CD4-positive, alpha-beta T cell treated with Interleukin-17A for 1 hour (primary cell): ENCODE results near the gene HNRNPDL.

Source experiments
- DNase-seq: peaks from one replicate; pipeline ENCODE4 v3.0.0-alpha.2; 2020

The HNRNPDL gene

DNA sequence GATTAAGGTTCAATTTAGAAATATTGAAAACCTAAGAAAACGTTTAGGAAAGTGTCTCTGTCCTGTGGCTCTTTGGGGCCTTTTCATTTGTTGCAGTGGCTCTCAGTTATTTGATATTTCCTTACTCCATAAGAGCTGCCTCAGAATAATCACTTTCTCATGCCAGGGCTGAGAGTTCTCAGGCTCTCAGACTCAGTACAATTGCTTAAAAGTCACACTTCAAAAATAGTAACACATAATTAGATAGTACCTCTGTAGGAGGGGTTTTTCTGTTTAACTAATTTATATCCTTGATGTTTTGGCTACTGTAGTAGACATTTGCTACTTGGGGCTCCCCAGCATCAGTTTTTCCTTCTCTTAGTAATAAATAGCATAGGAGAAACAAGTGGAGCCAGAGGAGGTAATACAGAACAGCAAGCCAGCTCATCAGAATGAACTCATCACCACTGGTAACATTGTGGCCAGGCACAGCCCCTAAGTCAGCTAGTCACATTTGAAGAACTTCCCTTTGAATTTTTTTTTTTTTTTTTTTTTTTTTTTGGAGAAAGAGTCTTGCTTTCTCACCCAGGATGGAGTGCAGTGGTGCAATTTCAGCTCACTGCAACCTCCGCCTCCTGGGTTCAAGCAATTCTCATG is 48.5 kb downstream of the HNRNPDL start:
- DNase-seq, result no peak

DNA sequence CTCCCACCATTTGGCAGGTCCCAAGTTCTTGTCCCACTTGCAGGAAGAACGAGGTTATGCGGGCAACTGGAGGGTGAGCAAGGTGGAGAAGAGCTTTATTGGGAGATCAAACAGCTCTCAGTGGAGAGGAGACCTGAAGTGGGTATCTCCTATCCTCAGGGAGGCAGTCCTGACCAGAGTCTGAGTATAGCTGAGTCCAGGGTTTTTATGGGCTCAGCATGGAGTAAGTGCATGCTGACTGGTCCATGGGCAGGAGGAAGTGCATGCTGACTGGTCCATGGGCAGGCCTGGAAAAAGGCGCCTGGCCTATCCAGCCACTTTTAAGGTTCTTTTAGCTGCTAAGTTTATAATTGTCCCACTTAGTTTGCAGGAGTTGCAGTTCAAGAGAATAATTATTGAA is 49.0 kb downstream of the HNRNPDL start:
- DNase-seq, result no peak

DNA sequence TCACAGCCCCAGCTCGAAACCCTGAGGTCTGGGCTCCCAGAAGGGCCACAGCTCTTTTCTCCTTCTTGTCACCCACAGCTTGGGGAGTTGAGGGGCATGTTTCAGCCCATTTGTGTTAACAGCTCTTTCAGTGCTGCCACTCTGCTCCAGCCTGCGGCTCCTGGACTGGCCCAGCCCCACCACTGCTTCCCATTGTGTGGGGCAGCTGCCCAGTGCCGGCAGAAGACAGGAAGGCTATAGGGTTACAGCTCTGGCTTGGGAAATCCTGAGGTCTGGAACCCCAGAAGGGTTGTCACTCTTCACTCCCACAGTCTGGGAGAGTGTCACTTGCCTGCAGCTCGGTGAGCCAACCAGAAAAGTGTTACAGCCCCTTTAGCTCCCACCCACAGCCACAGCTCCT is 49.4 kb downstream of the HNRNPDL start:
- DNase-seq, result no peak

DNA sequence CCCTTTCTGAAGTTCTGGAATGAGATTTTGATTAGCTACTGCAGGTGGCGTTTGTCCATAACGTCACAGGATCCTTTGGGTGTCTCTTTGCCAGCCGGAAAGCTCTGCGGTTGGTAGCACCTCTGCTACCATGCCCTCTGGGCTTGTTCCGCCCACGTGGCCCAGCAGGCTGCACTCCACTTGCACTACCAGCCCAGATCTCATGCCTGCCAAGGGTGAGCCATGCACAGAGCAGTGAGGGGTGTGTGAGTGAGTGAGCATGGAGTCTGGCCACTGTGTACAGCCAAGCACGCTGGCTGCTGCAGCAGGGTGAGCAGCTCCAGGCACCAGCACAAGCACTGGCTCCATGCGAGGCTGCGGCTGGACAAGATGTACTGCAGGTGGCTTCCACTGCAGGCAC is 49.9 kb downstream of the HNRNPDL start:
- no peak for DNase-seq

DNA sequence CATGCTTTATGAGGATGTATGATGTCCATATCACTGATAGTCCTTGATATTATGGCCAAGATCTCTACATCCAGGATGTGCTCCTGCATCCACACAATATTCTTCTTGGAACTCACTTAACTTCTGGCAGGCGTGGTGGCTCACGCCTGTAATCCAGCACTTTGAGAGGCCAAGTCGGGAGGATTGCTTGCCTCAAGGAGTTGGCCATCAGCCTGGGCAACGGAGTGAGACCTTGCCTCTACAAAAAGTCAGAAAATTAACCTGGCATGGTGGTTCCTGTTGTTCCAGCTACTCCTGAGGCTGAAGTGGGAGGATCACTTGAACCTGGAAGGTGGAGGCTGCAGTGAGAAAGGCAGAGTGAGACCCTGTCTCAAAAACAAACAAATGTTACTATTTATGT is 54.2 kb downstream of the HNRNPDL start:
- no peak for DNase-seq

DNA sequence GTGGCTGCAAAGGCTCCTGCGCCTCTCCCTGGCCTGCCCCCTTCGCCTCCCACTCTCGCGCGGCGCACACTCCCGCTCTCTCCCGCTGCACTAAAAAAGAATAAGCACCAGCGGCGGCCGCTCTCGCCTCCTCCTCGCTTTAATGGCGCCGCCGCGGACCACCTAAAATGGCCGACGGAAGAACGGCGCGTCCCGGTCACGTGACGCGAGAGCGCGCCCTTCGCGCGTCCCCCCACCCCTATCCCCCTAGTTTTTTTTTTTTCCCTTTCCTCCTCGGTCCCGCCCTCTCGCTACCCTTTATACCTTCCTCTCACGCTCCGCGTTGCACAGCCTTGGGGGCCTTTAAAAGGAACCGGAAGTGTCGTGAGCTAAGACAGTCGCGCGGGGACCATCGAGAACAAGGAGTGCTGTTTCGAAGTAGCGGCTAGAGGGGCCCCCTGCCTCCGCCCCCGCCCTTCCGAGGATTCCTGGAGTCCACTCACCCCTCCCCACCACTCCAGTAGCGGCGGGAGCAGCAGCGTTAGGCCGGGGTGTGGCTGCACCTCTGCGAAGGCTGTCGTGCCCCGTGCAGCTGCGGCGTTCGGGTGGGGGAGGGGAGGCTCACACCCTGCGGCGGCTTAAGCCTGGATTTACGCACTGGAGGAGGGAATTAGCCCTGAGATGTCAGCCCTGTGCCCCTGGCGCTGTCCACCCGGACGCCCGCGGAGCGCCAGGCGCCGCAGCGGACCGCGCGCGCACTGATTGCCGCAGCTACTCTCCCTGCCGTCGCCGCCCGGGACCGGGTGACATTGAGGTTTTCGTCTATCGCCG is 56.2 kb downstream of the HNRNPDL start, which contains the start of gene HNRNPD:
Gene HNRNPD, minus strand, starts transcription at position 176 of the 810 bp plus-strand sequence. CDS start 313 bp downstream, outside the sequence.
- peak; percentile 97 for DNase-seq

DNA sequence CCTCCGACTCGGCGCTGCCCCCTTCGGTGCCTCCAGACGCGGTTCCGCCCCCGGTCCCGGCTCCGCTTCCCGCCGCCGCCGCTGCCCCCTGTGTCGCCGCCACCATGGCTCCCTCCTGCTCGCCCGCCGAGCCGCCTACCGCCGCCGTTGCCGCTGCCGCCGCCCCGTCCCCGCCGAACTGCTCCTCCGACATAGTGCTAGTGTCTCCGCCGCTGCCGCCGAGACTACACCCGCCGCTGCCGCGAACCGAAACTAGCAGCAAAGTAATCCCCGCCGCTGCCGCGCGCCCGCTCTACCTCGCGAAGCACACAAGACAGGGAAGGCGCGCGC is 56.8 kb downstream of the HNRNPDL start:
- DNase-seq, result no peak
